ENCODE results near the gene MRPS6. TPM values are rescaled to one million over a fixed set of nuclear protein-coding genes. Genes with fewer than 3 reads are reported as not detected.

Gene MRPS6
- polyA plus RNA-seq, 12 donors: 35.1 to 54.7 (median 42.6) TPM; not detected in 1

DNA sequence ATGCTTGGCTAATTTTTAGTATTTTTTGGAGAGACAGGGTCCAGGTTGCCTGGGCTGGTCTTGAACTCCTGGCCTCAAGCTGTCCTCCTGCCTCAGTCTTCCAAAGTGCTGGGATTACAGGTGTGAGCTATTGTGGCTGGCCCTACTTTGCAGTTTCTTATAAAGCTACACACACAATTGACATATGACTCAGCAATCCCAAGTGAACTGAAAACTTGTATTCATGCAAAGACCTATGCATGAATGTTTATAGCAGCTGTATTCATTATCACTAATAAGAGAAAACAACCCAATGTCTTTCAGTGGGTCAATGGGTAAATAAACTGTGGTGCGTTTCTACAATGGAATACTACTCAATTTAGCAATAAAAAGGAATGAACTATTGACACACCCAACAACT lies 103.1 kb downstream of the MRPS6 start:
- no peak for DNase-seq

DNA sequence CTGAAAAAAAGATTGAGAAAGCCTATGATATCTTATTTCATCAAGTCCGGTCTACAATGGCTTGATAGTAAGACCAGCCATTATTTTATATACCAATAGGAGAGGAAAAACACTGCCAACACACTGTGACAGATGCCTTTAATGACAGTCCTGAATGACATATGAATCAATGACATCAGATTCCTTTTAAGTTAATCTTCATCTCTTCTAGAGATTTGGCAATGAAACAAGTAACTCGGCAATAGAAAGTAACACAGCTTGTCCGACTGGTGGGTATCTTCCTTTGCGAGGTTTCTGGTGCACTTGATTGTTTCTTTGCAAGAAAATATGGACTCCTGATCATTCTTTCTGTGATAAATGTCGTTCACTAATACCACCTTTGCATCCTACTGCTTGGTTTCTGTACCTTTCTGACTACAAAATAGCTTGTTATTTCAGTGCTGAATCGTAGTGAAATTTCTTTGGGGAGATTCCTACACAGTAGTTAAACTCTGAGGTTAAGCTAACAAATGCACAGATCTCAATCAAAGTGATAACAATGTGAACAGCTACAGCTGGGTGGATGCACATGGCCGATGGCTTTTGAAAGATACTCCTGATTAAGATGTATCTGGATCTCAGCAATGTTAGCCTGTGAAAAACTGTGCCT lies 104.7 kb downstream of the MRPS6 start:
- DNase-seq: no peak

DNA sequence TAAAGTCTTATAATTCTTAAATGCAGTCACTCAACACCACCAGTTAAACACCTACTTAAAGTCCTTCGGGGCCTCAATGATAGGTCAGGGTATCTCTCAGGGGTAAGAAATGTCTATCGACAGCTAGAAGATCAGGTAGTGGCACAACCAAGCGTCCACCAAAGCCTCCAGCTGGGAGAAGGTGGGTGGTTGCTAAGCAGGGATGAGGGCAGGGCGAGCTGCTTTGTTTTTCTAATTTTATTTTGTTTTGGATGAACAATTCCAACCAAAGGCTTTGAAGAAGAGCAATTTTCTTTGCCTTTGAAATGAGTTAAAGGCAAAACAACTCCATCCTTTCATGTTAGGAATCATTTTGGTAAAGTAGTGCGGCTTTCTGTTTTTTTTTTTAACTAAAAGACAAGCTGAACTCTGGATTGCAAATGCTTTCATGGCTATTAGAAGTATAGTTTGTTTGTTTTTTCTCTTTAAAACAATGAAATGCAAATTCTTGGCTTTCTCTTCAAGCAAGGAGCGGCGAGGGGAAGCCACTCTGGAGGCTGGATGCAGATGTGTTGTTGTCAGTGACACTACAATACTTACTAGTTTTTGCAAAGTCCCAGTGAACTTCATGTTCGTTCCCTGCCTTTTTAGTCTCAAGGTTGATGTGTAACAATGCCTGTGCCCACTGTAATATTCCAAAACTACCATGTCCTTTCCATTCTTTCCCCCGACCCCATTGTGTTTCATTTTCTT lies 106.0 kb downstream of the MRPS6 start:
- DNase-seq: no peak

DNA sequence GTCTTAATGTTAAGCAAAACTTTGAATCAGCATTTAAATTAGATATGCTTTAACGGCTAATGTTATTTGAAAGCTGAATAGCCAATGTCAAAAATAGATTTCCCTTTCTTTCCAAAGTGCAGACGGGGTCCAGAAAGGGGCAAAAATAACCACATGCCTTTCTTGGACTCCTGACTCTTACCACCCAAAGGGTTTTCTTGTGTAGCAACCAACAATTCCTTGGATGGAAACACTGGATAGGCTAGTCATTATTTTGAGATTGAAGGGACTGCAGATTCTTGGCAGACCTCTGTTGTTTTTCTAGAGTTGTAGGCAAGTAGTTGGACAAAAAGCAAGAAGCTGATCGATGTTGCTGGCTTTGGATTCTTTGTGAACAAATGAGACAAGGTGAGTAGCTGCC lies 107.0 kb downstream of the MRPS6 start:
- no peak for DNase-seq

DNA sequence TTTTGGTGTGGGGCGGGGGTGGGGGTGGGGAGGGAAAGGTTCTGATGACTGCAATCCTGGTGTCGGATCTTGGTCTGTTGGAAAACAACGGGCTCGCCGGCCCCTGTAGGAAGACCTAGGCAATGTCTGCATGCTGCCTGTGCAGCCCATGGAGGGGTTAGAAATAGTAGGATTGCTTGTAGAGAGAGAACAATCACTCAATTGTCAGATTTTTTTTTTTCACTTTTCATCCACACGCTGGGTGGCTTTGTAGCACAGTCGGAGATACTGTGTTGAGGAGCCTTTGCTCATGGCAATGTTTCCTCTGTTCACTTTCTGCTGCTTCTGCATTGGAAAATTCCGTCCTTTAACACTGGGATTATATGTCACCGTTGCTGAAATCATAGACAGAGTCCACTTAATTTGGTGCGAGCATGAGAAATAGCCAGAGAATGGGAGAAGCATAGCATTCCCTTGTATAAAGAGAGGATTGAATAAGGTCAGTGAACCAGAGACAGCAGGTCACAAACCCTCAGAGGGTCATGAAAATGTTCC lies 107.5 kb downstream of the MRPS6 start:
- no peak for DNase-seq

DNA sequence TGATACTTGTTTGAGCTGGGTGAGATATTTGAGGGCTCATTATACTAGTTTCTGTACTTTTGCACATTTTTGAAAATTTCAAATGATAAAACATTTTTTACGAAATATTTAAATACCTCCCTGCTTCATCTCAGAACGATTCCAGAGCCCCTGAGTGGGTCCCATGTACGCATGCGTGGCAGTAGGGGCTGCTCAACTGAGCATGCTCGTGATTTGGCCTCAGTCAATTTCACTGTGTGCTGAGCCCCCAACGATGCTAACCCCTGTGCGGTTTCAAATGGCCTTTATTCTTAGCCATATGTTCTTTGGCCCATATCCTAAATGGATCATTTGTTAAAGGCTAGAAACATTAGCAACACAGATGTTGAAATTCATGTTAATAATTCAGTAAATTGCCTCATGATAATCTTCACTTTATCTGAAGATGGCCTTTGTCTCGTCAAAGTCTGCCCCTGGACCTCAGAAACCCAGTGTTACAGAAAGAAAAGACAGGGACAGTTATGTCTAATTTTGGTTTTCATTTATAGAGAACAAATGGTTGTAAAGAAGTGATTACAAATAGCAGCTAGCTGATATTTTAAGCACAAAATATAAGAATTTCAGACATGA lies 108.2 kb downstream of the MRPS6 start:
- DNase-seq: no peak

DNA sequence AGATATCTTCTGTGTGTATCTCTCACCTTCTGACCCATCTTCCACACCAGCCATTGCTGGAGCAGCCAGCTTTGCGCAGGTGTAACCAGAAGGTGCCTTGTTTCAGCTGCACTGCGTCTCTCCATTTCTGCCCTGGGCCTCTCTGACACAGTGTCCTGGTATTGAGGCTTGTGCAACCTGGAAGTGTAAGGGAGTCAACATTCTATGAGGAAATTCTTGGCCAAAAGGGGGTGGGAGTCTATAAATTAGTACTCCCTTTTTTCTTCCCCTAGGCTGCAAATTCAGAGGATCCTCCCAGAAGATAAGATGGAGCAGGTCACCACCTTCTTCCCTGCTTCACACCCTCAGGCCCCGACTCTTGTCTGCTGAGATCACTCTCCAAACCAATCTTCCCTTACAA lies 109.1 kb downstream of the MRPS6 start:
- DNase-seq: no peak

DNA sequence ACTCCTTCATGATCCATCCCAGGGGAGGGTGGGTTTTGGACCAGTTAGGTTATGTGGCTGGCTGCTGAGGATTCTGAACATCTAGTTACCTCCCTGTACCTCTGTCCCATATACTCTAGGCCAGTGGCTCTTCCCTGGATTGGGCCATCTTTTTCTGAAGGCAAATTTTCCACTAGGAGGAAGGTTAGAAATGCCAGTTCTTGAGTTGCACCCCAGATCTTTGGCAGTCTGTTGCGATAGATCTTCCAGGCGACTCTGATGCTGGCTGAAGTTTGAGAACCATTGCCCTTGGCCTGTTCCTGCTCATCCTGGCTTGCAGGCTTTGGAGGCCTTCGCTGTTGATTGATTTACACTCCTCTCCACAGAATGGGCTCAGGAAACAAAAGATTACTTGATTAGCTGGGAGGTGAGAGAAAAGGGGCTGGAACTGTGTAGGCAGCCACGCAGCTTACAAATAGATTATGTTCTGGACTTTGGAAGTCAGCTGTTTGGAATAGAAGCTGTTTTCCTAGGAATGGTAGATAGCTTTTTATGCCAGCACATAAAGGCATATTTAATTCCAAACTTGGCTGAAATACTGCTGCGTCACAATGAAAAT lies 110.1 kb downstream of the MRPS6 start:
- no peak for DNase-seq

DNA sequence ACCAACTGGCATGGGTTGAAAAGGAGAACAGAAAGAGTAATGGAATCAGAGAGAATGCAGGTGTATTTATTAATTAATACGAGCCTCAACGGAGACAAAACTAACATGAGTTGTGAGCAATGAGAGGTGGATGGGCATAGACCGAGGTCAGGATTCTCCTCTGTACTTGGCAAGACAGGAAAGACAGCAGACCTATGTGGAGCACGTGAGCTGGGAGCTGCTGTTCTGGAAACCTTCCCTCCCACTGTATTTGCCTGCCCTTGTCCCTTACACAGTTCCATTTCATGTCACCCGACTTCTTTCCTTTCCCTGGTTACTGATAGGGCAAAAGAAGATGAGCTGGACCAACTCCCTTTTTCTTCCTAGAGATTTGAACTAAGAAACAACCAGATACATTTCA lies 110.9 kb downstream of the MRPS6 start:
- DNase-seq: no peak

DNA sequence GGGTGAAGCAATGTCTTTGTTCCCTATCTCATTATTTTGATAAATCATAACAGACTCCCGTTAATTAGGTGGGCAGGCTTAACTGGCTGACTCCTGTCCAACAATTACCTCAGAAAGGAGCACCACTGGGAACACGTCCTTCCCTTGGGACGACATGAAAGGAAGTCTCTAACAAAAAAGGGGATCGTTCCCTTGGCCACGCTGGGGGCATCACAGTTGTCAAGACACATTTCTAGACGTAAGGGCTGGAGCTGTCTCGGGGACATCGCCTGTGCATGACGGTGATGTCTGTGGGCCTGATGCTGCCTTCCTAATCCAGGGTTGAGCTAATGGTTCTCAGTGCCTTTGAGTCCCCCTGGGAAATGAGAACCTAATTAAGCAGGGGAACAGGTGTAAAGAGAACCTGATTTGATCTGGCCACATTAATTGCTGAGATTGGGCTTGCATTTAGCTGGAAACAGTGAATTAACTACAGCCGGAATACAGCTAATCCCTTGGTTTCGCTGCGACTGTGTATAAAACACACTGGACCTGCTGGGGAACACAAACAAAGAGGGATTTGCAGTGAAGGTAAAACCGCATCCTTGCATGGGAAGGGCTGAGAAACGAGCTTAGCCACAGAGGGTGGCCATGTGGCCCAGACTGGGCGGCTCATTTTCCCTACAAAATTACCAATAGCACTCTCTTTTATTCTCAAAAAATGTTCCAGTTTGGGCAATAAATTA lies 111.8 kb downstream of the MRPS6 start:
- DNase-seq: no peak

DNA sequence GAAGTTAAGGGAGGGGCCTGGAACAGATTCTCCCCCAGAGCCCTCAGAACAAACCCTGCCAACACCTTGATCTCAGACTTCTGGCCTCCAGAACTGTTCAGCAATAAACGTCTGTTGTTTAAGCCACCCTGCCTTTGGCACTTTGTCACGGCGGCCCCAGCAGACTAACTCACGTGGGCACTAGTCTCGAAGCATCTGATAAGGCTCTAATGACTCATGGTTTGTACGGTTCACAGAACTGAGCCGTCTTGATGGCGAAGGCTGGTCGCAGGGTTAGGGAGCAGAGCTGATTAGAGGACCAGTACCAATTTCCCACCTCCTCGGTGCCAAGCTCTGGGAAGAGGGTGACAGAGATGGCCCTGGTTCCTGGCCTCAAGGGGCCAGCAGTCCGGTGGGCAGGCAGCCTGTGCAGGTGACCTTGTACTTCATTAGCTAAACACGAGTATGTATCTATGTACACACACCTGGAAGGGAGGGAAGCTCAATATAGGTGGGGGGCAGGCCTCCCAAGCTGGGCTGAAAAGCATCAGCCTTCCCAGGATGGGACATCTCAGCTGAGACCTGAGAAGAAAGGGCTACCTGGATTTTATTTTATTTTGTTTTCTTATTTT lies 112.8 kb downstream of the MRPS6 start:
- DNase-seq: no peak

DNA sequence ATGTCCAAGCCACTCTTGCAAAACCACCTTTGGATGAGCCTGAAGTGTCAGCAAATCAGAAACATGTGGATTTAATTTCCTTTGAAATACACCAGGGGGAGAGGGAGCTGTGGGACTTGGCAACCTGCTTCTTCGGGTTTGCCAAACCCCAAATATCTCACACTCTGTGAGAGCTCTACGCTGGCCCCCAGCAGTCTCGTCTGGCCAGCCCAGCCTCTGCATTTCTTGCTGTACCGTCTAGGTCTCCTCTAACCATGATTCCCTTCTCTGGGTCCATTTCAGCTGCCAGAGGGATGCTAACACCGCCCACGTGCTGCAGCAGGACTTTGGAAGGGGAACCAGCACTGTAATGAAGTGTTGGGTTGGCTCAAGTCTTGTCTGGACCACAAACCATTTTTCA lies 114.6 kb downstream of the MRPS6 start:
- no peak for DNase-seq

DNA sequence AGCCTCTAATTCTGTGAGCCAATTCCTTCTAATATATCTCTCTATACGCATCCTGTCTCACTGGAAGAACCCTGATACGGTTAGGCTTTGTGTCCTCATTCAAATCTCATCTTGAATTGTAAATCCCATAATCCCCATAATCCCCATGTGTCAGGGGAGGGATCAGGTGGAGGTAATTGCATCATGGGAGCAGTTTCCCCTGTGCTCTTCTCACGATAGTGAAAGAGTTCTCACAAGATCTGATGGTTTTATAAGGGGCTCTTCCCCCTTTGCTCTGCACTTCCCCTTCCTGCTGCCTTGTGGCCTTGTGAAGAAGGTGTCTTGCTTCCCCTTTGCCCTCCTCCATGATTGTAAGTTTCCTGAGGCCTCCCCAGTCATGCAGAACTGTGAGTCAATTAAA lies 116.1 kb downstream of the MRPS6 start:
- DNase-seq: no peak

DNA sequence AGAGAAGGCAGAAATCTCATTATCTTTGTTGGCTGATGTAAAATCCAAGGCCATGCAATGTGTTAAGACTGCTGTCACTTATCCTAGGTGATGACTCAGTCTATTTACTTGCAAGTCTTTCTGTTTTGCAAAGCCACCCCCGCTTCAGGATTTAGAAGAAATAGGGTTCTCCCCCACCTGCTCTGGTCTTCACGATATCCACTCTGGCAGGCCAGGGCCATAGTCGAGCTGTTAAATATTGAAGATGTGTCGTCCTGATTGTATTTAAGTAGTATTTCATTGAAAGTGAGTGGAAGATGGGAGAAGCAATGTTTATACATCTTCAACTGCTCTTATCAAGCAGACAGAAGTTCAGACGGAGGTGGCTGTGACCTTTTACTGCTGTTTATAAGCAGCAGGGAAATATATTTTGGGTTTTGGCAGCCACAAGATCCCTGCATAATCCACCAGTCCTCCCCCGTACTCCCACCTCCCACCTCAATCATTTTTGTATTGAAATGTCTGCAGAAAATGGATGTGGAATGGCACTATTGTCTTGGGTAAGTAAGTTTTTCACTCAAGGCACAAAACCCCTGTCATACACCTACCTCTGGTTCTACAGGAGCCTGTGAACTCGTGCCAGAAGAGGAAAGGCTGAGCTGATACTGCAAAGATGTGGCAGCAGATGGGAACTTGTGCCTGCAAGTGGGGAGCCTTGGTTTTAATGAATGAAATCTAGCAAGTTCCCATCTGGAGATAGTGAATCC lies 117.4 kb downstream of the MRPS6 start:
- no peak for DNase-seq

DNA sequence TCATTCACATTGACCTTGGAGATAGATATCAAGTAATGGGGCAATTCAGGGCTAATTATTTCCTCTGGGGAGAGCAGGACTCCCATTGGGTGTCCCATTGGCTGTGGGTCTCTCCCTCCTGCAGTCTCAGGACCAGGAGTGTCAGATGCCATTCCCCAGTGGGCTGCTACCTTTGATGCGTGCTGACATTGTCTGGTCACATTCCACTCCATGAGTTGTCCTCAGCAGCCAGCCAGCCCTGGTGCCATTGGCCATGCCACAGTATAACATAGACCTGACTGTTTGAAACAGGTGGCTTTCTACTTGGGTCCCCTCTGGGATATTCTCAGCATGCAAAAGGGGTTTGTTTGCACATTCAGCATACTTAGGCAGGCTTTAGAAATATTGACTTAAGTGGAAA lies 118.5 kb downstream of the MRPS6 start:
- no peak for DNase-seq

Other genes with a start within 250 kb of the MRPS6 start
- gene ATP5PO, start 157.8 kb upstream of the MRPS6 start, polyA plus RNA-seq (ENCODE audit: insufficient read length in 12 of 12): 100 to 1,000 TPM in 11 of 12 donors, not detected in 1; 188 to 339 (median 315) TPM
- 1 to 10 TPM in 11 of 12 donors, not detected in 1; 3.9 to 8.7 (median 6.1) TPM for gene SLC5A3, start within 50 bp of the MRPS6 start, polyA plus RNA-seq (ENCODE audit: insufficient read length in 12 of 12)